ENCODE results near the gene HRH2.
"Not testable (repeated sequence)": the region's sequence is repeated elsewhere in the genome, so short reads cannot be mapped to it uniquely, and the experiment has no call there.

HRH2 gene

GRCh38 chr5:175650430-175651205, 7.3 kb upstream of the HRH2 start:
- DNase-seq, result not testable (repeated sequence)

DNA sequence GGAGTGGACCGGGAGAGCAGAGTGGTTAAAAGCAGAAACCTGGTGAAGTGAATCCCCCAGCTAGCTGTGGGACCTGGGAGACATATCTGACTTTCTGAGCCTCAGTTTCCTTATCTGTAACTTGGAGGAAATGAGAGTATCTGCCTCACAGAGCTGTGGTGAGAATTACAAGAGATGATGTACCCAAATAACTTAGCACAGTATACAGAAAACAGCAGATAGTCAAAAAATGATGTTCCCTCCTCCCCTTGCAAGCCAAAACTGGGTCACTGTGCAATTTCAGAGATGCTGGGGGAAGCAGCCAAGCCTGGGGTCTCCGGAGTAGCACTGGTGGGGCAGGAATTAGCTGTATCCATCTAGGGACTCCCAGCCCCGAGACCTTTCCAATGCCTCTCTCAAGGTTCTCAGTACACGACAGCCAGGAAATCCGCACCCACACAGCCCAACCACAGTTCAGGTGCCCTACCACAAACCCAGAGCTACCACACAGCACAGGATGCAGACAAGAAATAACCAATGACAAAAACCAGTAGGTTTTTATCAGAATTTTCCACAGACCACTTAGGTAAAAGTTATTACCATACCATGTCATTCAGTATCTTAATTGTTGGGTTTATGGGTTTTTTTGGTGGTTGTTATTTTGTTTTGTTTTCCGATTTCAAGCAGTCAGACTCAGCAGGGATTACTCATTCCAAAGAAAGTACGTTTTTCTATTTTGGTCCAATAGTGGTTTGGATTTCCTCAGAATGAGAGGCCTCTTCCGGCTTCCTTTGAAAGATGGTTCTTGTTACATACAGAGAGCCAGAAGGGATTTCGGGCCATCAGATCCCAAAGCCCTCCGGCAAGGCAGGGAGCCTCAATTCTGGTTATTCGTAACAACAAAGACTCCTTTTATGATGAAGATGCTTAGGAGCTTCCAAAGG, 4.9 kb upstream of the HRH2 start:
- DNase-seq, result no peak

DNA sequence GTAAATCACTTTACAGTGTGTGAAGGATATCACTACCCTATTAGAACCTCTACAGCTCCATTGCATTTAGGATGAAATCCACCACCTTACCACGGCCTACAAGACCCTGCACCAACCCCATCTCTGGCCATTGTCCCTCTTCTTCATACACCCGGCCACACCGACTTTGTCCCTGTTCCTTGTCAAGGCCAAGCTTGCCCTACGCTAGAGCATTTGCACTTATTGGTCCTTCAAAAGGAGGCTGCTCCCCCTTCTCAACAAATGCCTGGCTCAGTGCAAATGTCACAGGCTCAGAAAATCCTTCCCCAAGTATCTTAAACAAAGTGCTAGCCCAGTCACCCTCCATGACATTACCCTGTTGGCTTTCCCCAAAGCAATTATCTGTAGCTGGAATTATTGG, 4.1 kb upstream of the HRH2 start:
- DNase-seq, result no peak

DNA sequence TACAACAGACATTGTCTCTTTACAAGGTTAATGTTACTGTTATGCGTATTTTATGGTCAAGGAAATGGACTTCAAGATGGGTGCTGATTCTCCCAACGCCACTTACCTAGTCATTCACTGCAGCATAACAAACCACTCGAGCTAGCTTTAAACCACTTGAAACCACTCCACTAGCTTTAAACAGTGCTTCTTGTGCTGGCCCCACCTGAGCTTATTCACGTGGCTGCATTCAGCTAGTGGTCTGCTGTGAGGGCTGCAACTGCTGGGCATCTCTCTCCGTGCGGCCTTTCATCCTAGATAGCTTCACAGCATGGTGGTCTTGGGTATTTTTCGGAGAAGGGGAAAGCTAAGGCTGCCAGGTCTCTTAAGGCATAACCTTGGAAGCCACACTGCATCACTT, 3.5 kb upstream of the HRH2 start:
- no peak for DNase-seq

DNA sequence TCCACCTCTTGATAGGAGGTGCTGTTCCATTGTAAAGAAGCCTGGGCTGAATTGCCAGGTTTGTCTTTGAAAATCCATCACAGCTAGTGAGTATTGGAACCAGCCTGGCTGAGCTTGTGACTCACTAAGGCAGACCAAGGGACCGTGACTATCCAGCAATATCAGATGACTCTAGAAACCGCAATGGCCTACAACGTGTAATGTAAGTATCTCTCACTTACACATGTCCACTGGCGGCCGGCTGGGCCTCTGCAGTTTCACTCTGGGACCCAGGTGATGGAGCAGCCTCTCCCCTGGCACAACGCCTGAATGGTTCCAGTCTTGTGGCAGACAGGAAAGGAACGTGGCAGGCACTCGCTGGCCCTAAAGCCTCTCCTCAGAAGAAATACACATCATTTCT, 3.1 kb upstream of the HRH2 start:
- no peak for DNase-seq

DNA sequence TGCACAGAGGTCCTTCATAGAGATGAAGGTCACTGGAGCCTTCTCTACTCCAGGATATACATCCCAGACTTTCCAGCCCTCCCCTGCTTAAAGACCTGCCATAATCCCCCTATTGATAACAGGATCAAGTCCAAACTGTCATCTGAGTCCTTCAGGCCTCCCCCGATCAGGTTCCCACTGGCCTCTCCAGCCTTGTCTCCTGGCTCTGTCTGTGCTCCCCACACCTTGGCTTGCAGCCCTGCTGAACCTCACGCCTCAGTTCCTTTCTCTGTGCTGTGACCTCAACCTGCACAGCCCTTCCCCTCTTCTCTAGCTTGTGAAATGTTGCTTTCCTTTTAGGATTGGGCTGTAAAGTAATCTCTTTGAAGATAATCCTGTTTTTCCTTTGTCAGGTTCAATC, 2.5 kb upstream of the HRH2 start:
- no peak for DNase-seq

DNA sequence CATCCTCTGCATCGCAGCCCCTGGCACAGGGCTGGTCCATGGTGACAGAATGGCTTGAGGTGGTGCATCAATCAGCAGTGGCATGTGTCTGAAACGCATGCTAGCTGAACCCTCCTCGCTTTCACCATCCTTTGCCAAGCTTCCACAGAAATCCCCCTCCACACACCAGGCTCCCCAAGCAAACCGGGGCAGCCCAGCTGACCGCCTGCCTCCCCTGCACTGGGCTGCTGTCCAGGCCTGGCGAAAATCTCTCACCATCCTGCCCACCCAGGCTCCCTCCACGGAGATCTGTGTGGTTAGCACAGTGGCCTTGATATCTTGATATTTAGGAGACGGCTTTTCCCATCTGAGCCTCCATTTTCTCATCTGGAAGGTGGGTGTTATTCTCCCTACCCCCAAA, 905 bp upstream of the HRH2 start:
- no peak for DNase-seq

DNA sequence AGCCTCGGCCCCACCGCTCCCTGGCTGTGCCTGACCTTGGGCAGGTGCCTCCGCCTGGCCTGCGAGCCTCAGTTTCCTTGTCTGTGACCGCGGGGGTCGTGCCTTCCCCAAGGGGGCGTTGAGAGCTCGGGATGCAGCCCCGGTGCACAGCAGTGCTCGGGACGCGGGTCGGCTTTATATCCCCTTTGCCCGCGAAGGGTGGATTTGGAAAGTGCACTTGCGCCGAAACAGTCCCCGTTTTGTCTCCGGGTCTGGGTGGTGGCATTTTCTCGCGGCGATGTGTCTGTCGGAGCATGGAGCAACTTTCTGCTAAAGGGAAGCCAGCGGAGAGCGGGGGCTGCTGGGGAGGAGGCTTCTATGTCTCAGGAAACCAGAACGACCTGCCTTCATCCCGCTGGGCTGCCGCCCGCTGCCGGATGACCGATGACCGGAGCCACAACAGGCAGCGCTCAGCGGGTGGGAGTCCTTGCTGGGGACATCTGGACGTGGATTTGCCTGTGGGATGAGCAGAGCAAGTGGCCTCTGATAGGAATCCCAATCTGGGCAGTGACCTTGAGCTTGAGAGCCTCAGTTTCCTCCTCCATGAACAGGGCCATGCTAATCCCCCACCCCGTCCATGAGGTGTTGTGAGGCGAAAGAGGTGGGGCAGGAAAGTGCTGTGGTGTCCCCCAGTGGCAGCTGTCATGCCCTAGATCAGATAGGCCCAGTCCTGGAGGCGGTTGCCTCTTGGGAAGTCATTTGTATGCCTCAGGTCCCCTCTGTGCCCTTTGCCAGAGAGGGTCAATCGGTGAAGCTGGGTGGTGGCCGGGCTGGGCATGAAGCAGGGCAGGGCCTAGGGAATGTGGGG, 651 bp downstream of the HRH2 start:
- no peak for DNase-seq

DNA sequence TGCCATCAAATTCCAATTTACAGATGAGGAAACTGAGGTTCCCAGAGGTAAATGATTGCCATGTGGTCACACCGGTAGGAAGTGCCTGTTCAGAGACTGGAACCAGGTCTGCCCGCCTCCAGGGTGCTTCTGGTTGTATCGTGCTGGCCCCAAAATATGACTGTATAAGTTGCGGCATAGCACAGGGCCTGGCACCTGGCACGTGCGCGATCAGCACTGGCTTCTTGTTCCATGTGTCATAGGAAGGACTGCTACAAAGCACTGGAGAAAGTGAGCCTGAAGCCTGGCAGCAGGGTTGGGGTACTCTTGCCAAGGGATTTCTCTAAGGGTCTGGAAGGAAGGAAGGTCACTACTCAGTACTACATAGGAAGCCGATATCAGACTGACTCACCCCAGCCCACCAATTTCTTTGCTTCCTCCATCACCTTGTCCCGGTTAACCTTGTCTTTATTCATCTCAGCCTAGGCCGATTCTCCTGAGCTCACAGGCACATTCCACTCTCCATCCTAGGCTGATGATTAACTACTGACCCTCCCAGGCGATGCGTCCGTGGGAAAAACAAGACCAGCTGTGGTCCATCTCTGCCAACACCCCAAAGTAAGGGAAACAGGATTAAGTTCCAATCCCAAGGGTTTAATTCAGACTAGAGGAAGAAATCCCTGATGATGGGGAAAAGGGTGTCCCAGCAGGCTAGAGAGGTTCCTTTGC, 1.8 kb downstream of the HRH2 start:
- no peak for DNase-seq

GRCh38 chr5:175663186-175664184, 5.6 kb downstream of the HRH2 start:
- no peak for DNase-seq

GRCh38 chr5:175664723-175665122, 6.9 kb downstream of the HRH2 start:
- no peak for DNase-seq

DNA sequence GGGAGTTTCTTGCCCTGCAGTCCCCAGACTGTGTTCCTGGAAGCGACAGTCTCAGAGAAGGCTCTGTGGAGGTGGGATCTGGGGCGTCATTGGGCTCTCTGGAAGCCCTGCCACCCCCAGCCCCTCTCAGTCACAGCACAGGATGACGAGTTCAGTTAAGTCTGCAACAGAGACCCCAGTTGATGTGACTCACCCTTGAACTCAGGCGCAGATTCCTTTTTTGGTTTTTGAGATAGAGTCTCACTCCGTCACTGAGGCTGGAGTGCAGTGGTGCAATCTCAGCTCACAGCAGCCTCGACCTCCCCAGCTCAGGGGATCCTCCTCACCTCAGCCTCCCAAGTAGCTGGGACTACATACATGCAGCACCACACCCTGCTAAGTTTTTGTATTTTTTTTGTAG, 8.3 kb downstream of the HRH2 start:
- DNase-seq, result no peak

GRCh38 chr5:175668006-175668405, 10.1 kb downstream of the HRH2 start:
- DNase-seq, result no peak

DNA sequence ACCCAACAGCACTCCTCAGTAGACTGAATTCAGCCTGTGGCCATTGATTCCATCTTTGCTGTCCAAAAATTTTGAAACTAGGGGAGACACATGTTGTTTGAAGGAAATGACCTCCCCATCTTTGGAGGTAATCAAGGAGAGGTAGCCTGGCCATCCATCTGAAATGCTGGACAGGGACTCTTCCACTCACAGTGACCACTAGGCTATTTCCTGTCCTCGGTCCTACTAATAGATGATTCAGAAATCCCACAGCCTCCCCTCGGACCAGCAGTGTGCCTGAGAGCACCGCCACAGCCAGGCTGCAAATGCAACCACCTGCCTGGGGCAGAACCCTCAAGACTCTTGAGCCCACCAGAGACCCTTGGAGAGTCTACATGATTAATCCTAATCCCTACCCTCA, 12.5 kb downstream of the HRH2 start:
- DNase-seq, result no peak

GRCh38 chr5:175671013-175671412, 13.1 kb downstream of the HRH2 start:
- no peak for DNase-seq

DNA sequence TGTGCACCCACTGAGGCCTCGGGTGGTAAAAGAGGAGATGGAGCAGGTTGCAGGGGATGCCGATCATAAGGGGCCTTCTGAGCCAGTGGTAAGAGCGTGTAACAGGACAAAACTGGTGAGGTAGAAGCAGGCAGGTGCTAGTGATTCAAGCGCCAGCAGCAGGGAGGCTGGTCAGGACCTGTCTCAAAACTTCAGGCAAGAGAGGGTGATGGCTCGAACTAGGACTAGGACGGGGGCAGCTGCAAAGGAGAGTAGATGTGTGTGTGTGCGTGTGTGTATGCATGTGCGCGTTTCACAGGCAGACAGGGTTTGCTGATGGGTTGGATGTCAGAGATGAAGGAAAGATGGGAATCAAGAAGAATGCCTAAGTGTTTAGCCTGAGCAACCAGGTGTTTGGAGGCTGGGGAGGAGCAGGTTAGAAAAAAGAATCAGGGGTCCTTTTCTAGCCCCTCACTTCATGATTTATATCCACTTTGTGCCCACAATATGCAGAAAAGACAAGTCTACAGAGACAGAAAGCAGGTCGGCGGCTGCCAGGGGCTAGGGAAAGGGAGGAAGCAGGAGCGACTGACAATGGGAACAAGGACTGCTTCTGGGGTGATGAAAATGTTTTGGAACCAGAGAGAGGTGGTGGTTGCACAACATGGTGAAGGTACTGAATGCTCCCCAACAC, 15.2 kb downstream of the HRH2 start:
- DNase-seq, result no peak

DNA sequence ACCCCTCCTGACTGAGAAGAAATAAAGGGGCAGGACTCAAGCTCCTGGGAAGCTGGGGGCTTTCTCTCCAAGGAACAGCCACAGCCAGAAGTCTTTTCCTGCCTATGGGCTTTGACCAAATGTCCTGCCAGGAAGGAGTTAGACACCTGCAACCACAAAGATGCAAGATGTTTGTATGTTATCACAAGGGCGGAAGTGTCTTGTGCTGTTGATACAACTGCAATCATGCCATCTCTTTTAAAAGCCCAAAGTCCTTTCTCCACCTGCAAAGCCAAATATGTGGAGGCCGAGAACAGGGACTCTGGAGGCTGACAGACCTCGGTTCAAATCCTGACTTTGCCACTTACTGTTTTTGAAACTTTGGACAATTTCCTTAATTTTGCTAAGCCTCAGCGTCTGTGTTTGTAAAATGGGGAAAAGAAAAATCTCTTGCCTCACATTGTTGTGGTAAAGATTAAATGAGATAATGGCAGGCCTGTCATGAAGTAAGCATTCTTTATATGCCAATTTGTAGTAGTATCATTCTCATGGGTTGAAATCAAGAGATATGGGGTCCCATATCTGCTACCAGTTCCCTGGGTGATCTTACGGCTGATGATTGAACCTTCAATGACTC, 17.0 kb downstream of the HRH2 start:
- DNase-seq, result no peak

- no peak for DNase-seq
These were observed 18.0 kb downstream of the HRH2 start for GRCh38 chr5:175675873-175676272.

- DNase-seq, result no peak
These were observed 19.7 kb downstream of the HRH2 start for GRCh38 chr5:175677571-175677970.

GRCh38 chr5:175678074-175678473, 20.2 kb downstream of the HRH2 start:
- no peak for DNase-seq
